ENCODE measurements around the gene ZNF609. TPM values are rescaled to one million over a fixed set of nuclear protein-coding genes. Genes with fewer than 3 reads are reported as not detected.
A peak's percentile ranks its signal among the peaks of the same experiment; 100 is the strongest.

ZNF609 gene
- total and polyA plus RNA-seq, 8 donors: 4.2 to 25.2 (median 13.1) TPM

DNA sequence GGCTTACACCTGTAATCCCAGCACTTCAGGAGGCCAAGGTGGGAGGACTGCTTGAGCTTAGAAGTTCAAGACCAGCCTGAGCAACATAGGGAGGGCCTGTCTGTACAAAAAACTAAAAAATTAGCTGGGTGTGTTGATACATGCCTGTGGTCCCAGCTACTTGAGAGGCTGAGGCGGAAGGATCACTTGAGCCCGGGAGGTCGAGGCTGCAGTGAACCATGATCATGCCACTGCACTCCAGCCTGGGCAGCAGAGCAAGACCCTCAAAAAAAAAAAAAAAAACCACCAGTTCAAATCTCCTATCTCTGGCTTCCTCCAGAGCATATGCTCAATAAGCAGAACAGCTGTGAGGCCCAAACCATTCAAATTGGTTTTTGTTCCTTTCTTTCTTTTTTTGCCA, 53.4 kb downstream of the ZNF609 start:
- no peak for ATAC-seq

DNA sequence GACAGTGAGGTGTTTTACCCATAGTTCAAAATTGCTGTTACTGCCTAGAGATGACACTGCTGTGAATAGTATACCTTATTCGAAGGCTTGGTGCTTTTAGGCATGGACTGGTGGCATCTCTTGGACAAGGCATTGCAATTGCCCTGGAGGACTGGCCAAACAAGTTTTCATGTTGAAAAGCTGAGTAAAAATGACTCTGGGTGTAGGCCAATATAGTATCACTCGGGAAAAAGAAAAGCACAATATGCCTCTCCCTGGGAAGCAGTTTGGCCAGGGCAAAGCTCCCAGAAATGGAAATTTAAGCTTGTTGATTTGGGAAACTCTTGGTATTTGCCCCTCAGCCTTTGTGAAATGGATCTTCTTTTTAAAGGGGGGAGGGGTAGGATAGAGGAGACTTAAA, 54.8 kb downstream of the ZNF609 start:
- intact Hi-C loops (cut with DNase I): no loop called here
- Histone ChIP-seq H3K4me1 (peaks cover 3 to 14% (median 6%) of the 10 kb centered on the region in 3 donors), H3K9me3 (no peaks in the 10 kb centered on the region), H3K36me3 (no peaks in the 10 kb centered on the region), H3K27me3 (no peaks in the 10 kb centered on the region), H3K4me3 (no peak overlapping the region), H3K27ac (peak overlapping the region in 2 of 4 donors; percentile 49 to 69)
- FAIRE-seq: no peak
- no peak for DNase-seq
- 17 to 30% methylated on average over 2 of the region's 2 CpGs for WGBS, 2 donors
- TF ChIP-seq, protein P1, sequence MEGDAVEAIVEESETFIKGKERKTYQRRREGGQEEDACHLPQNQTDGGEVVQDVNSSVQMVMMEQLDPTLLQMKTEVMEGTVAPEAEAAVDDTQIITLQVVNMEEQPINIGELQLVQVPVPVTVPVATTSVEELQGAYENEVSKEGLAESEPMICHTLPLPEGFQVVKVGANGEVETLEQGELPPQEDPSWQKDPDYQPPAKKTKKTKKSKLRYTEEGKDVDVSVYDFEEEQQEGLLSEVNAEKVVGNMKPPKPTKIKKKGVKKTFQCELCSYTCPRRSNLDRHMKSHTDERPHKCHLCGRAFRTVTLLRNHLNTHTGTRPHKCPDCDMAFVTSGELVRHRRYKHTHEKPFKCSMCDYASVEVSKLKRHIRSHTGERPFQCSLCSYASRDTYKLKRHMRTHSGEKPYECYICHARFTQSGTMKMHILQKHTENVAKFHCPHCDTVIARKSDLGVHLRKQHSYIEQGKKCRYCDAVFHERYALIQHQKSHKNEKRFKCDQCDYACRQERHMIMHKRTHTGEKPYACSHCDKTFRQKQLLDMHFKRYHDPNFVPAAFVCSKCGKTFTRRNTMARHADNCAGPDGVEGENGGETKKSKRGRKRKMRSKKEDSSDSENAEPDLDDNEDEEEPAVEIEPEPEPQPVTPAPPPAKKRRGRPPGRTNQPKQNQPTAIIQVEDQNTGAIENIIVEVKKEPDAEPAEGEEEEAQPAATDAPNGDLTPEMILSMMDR (IDR thresholded peaks at IDR 0.05): no peak
- peak in 3 of 4 donors; percentile 77 to 89 (median 80) for ATAC-seq

More for the DNA sequence above, 53.4 kb downstream of the ZNF609 start:
- intact Hi-C loops (cut with DNase I): no loop called here
- Histone ChIP-seq H3K27me3 (no peaks in the 10 kb centered on the region), H3K9me3 (no peaks in the 10 kb centered on the region), H3K4me1 (peaks cover 5 to 12% (median 5%) of the 10 kb centered on the region in 3 donors), H3K4me3 (no peak overlapping the region), H3K27ac (no peak overlapping the region), H3K36me3 (no peaks in the 10 kb centered on the region)
- TF ChIP-seq, protein P1 (IDR thresholded peaks at IDR 0.05): no peak
- FAIRE-seq: no peak
- no peak for DNase-seq
- WGBS, 2 donors: 96 to 97% methylated on average over 3 of the region's 3 CpGs

DNA sequence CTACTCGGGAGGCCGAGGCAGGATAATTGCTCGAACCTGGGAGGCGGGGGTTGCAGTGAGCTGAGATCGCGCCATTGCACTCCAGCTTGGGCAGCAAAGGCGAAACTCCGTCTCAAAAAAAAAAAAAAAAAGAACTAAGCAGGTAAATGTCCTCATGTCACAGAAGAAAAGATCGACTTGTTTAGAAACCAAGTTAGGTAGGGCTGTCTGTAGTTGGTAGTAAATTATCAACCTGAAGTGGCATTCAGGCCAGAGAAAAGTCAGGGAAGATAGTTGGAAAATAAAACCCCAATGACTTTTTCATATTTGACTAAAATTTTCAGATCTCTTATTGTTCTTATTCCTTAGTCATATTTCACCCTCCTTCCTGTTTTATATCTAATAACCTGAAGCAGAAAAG, 55.4 kb downstream of the ZNF609 start:
- H3K27ac ChIP-seq: peak overlapping the region in 2 of 4 donors; percentile 49 to 69
- peak in 3 of 4 donors; percentile 48 to 69 (median 66) for ATAC-seq
- H3K4me1 ChIP-seq: peaks cover 9 to 19% (median 12%) of the 10 kb centered on the region in 3 donors
- no peaks in the 10 kb centered on the region for H3K36me3 ChIP-seq
- TF ChIP-seq, protein P1 (IDR thresholded peaks at IDR 0.05): no peak
- no peak overlapping the region for H3K4me3 ChIP-seq
- H3K9me3 ChIP-seq: no peaks in the 10 kb centered on the region
- FAIRE-seq: no peak
- DNase-seq: no peak
- no peaks in the 10 kb centered on the region for H3K27me3 ChIP-seq
- intact Hi-C loops (cut with DNase I): no loop called here
- WGBS, 2 donors: 68 to 69% methylated on average over 9 of the region's 9 CpGs

DNA sequence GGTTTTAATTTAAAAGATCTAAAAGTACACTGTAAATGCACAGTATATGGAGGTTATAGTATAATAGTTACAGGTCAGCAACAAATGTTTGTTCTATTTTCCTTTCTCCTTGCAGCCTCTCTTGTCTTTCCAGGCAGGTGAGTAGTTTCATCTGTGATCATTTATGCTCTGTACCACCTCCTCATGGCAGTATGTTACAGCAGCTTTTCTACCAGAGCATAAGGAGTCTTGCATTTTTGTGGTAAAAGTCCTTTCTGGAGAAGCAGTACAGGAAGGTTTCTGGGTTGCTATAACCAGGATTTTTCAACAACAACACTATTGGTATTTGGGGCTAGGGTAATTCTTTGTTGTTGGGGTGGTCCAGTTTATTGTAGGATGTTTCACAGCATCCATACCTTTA, 59.5 kb downstream of the ZNF609 start:
- FAIRE-seq: no peak
- H3K27ac ChIP-seq: no peak overlapping the region
- intact Hi-C loops (cut with DNase I): no loop called here

DNA sequence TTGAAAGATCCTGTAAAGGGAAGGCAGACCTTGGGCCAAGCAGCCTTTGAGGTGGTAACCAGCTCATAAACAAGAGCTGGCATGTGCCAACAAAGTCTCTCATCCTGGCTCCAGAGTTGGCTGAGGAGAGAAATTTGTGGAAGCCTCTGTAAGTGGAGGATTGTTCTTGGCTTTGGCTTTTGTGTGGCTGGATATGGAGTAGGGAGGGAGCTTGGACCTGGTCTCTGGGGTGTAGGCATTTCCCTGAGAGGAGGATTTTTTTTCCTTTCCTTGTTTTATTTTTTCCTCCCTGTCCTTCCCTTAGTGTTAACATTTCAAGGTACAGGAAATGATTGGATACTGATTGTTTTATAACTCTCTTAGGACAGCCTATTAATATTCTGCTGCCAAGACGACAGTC, 60.8 kb downstream of the ZNF609 start:
- DNase-seq (no peak), FAIRE-seq (no peak), ATAC-seq (peak; percentile 49 to 60 (median 54))
- Histone ChIP-seq H3K27ac (peak overlapping the region; percentile 40 to 74 (median 66)), H3K27me3 (no peaks in the 10 kb centered on the region), H3K9me3 (no peaks in the 10 kb centered on the region), H3K4me3 (no peak overlapping the region), H3K4me1 (peaks cover 15 to 39% (median 33%) of the 10 kb centered on the region in 3 donors), H3K36me3 (no peaks in the 10 kb centered on the region)
- TF ChIP-seq, protein P1 (IDR thresholded peaks at IDR 0.05): no peak
- intact Hi-C loops (cut with DNase I): no loop called here
- 3 to 5% methylated on average over 1 of the region's 1 CpG for WGBS, 2 donors

More for the DNA sequence above, 59.5 kb downstream of the ZNF609 start:
- peaks cover 19 to 48% (median 33%) of the 10 kb centered on the region in 3 donors for H3K4me1 ChIP-seq
- ATAC-seq (no peak), DNase-seq (no peak)
- H3K9me3 ChIP-seq: no peaks in the 10 kb centered on the region
- no peaks in the 10 kb centered on the region for H3K36me3 ChIP-seq
- no peak overlapping the region for H3K4me3 ChIP-seq
- TF ChIP-seq, protein P1 (IDR thresholded peaks at IDR 0.05): no peak
- H3K27me3 ChIP-seq: no peaks in the 10 kb centered on the region

Measured in pancreas (tissue), 10 donors.